Karpas-422 (cell line): ENCODE data around the gene TRIM71. TPM values are rescaled to one million over a fixed set of nuclear protein-coding genes. Genes with fewer than 3 reads are reported as not detected.

ENCODE experiments used
- DNase-seq: peaks from one replicate; pipeline ENCODE4 v3.0.0-alpha.2; 2015
- H2AFZ ChIP-seq: fragments of 200-600 bp; sonication (generic); 2 replicates; pipeline ENCODE4 v1.6.1; 2014; ENCODE audit warnings: antibody characterized with exemption, low read length, mixed read lengths
- H3K27ac ChIP-seq: fragments of 200-600 bp; sonication (generic); 2 replicates; pipeline ENCODE4 v1.5.1; 2014; ENCODE audit warnings: mild to moderate bottlenecking, low read length, moderate library complexity
- H3K27me3 ChIP-seq: fragments of 200-600 bp; sonication (generic); 2 replicates; pipeline ENCODE4 v1.6.1; 2014; ENCODE audit warnings: low read length, mixed read lengths
- H3K36me3 ChIP-seq: fragments of 200-600 bp; sonication (generic); 2 replicates; pipeline ENCODE4 v1.6.1; 2014; ENCODE audit warnings: low read length, mixed read lengths; ENCODE audit not compliant: insufficient read depth
- H3K4me1 ChIP-seq: fragments of 200-600 bp; sonication (generic); 2 replicates; pipeline ENCODE4 v1.6.1; 2014; ENCODE audit warnings: mild to moderate bottlenecking, low read length, mixed read lengths
- H3K4me2 ChIP-seq: fragments of 200-600 bp; sonication (generic); 2 replicates; pipeline ENCODE4 v1.6.1; 2014; ENCODE audit warnings: low read length, low read depth, mild to moderate bottlenecking; ENCODE audit not compliant: poor library complexity, severe bottlenecking
- H3K4me3 ChIP-seq: fragments of 200-600 bp; sonication (generic); 2 replicates; pipeline ENCODE4 v1.5.1; 2014; ENCODE audit warnings: mild to moderate bottlenecking, antibody characterized with exemption, low read length, mixed read lengths
- H3K79me2 ChIP-seq: fragments of 200-600 bp; sonication (generic); 2 replicates; pipeline ENCODE4 v1.6.1; 2014; ENCODE audit warnings: mild to moderate bottlenecking, low read length, mixed read lengths
- H3K9ac ChIP-seq: fragments of 200-600 bp; sonication (generic); 2 replicates; pipeline ENCODE4 v1.6.0; 2014; ENCODE audit warnings: low read length
- H3K9me2 ChIP-seq: fragments of 200-600 bp; sonication (generic), shearing (Covaris generic); replicated peaks from 2 replicates; pipeline ENCODE4 v1.6.0; 2014; ENCODE audit warnings: mild to moderate bottlenecking, low read length, moderate library complexity; ENCODE audit not compliant: insufficient read depth
- H3K9me3 ChIP-seq: fragments of 300-700, 200-600 bp; sonication (generic); 2 replicates; pipeline ENCODE4 v1.6.1; 2014; ENCODE audit warnings: low read length, mixed read lengths
- H4K20me1 ChIP-seq: fragments of 200-600 bp; sonication (generic); 2 replicates; pipeline ENCODE4 v1.6.1; 2014; ENCODE audit warnings: mild to moderate bottlenecking, antibody characterized with exemption, low read length, low read depth; ENCODE audit not compliant: insufficient read depth
- total RNA-seq: library from RNA; depleted of rRNA; stranded (reverse); fragments of >200 nt; shearing (Covaris generic); gene quantifications from 2 replicates; pipeline ENCODE4 v1.2.3, GENCODE V29; 2014; ENCODE audit warnings: low replicate concordance

Gene TRIM71
- total RNA-seq, 1 experiment from 2014 or later: not detected

- no peak overlapping the region for H3K4me2 ChIP-seq
- H3K4me3 ChIP-seq: no peak overlapping the region
- no peak overlapping the region for H3K27ac ChIP-seq
- no peaks in the 10 kb centered on the region for H4K20me1 ChIP-seq
- no peak overlapping the region for H2AFZ ChIP-seq
- H3K27me3 ChIP-seq: no peaks in the 10 kb centered on the region
- H3K4me1 ChIP-seq: no peaks in the 10 kb centered on the region
- H3K9ac ChIP-seq: no peak overlapping the region
- no peak for DNase-seq
- H3K79me2 ChIP-seq: no peaks in the 10 kb centered on the region
- no peaks in the 10 kb centered on the region for H3K36me3 ChIP-seq
- no peaks in the 10 kb centered on the region for H3K9me2 ChIP-seq
- H3K9me3 ChIP-seq: no peaks in the 10 kb centered on the region
Measured at GRCh38 chr3:32886296-32886695, 68.5 kb downstream of the TRIM71 start.

GRCh38 chr3:32886911-32887310, 69.1 kb downstream of the TRIM71 start:
- Histone ChIP-seq H3K9me2 (no peaks in the 10 kb centered on the region), H3K79me2 (no peaks in the 10 kb centered on the region), H3K9ac (no peak overlapping the region), H3K4me3 (no peak overlapping the region), H3K4me2 (no peak overlapping the region), H3K36me3 (no peaks in the 10 kb centered on the region), H3K4me1 (no peaks in the 10 kb centered on the region), H3K27ac (no peak overlapping the region), H4K20me1 (no peaks in the 10 kb centered on the region), H3K9me3 (no peaks in the 10 kb centered on the region), H2AFZ (no peak overlapping the region), H3K27me3 (no peaks in the 10 kb centered on the region)
- no peak for DNase-seq

- no peak for DNase-seq
- H3K9ac ChIP-seq: no peak overlapping the region
- no peaks in the 10 kb centered on the region for H4K20me1 ChIP-seq
- H2AFZ ChIP-seq: no peak overlapping the region
- H3K27me3 ChIP-seq: no peaks in the 10 kb centered on the region
- no peaks in the 10 kb centered on the region for H3K36me3 ChIP-seq
- H3K9me2 ChIP-seq: no peaks in the 10 kb centered on the region
- no peaks in the 10 kb centered on the region for H3K4me1 ChIP-seq
- no peak overlapping the region for H3K4me2 ChIP-seq
- H3K79me2 ChIP-seq: no peaks in the 10 kb centered on the region
- no peak overlapping the region for H3K27ac ChIP-seq
- H3K9me3 ChIP-seq: no peaks in the 10 kb centered on the region
- H3K4me3 ChIP-seq: no peak overlapping the region
Measured at GRCh38 chr3:32888739-32889138, 70.9 kb downstream of the TRIM71 start.

- H2AFZ ChIP-seq: no peak overlapping the region
- DNase-seq: no peak
- H3K4me3 ChIP-seq: no peak overlapping the region
- no peak overlapping the region for H3K4me2 ChIP-seq
- no peaks in the 10 kb centered on the region for H3K36me3 ChIP-seq
- H4K20me1 ChIP-seq: no peaks in the 10 kb centered on the region
- no peaks in the 10 kb centered on the region for H3K9me2 ChIP-seq
- no peaks in the 10 kb centered on the region for H3K27me3 ChIP-seq
- H3K4me1 ChIP-seq: no peaks in the 10 kb centered on the region
- H3K9ac ChIP-seq: no peak overlapping the region
- H3K9me3 ChIP-seq: no peaks in the 10 kb centered on the region
- no peak overlapping the region for H3K27ac ChIP-seq
- no peaks in the 10 kb centered on the region for H3K79me2 ChIP-seq
Measured at GRCh38 chr3:32890420-32891276, 72.9 kb downstream of the TRIM71 start.

- H3K36me3 ChIP-seq: no peaks in the 10 kb centered on the region
- no peaks in the 10 kb centered on the region for H3K79me2 ChIP-seq
- no peak for DNase-seq
- no peaks in the 10 kb centered on the region for H3K27me3 ChIP-seq
- H3K9ac ChIP-seq: no peak overlapping the region
- H3K9me2 ChIP-seq: no peaks in the 10 kb centered on the region
- no peak overlapping the region for H3K4me2 ChIP-seq
- no peak overlapping the region for H3K4me3 ChIP-seq
- H3K9me3 ChIP-seq: no peaks in the 10 kb centered on the region
- no peaks in the 10 kb centered on the region for H4K20me1 ChIP-seq
- H3K4me1 ChIP-seq: no peaks in the 10 kb centered on the region
- no peak overlapping the region for H3K27ac ChIP-seq
- H2AFZ ChIP-seq: no peak overlapping the region
Measured at GRCh38 chr3:32891365-32891764, 73.6 kb downstream of the TRIM71 start.

GRCh38 chr3:32892625-32893598, 75.1 kb downstream of the TRIM71 start:
- Histone ChIP-seq H3K9me3 (no peaks in the 10 kb centered on the region), H3K4me3 (no peak overlapping the region), H3K9me2 (no peaks in the 10 kb centered on the region), H3K27me3 (no peaks in the 10 kb centered on the region), H3K79me2 (no peaks in the 10 kb centered on the region), H3K4me2 (no peak overlapping the region), H3K4me1 (no peaks in the 10 kb centered on the region), H3K36me3 (no peaks in the 10 kb centered on the region), H2AFZ (no peak overlapping the region), H3K27ac (no peak overlapping the region), H3K9ac (no peak overlapping the region), H4K20me1 (no peaks in the 10 kb centered on the region)
- no peak for DNase-seq

- H4K20me1 ChIP-seq: no peaks in the 10 kb centered on the region
- no peaks in the 10 kb centered on the region for H3K27me3 ChIP-seq
- H3K4me1 ChIP-seq: no peaks in the 10 kb centered on the region
- no peak overlapping the region for H3K27ac ChIP-seq
- no peaks in the 10 kb centered on the region for H3K9me3 ChIP-seq
- H3K36me3 ChIP-seq: no peaks in the 10 kb centered on the region
- no peaks in the 10 kb centered on the region for H3K9me2 ChIP-seq
- H3K4me3 ChIP-seq: no peak overlapping the region
- no peaks in the 10 kb centered on the region for H3K79me2 ChIP-seq
- H3K4me2 ChIP-seq: no peak overlapping the region
- no peak overlapping the region for H3K9ac ChIP-seq
- no peak for DNase-seq
- H2AFZ ChIP-seq: no peak overlapping the region
Measured at GRCh38 chr3:32894977-32895376, 77.2 kb downstream of the TRIM71 start.

GRCh38 chr3:32895701-32896100, 77.9 kb downstream of the TRIM71 start:
- no peak overlapping the region for H3K4me3 ChIP-seq
- no peak overlapping the region for H3K4me2 ChIP-seq
- no peaks in the 10 kb centered on the region for H3K27me3 ChIP-seq
- no peaks in the 10 kb centered on the region for H3K9me3 ChIP-seq
- DNase-seq: no peak
- H3K4me1 ChIP-seq: no peaks in the 10 kb centered on the region
- H3K79me2 ChIP-seq: no peaks in the 10 kb centered on the region
- H3K9ac ChIP-seq: no peak overlapping the region
- H3K9me2 ChIP-seq: no peaks in the 10 kb centered on the region
- no peaks in the 10 kb centered on the region for H3K36me3 ChIP-seq
- H4K20me1 ChIP-seq: no peaks in the 10 kb centered on the region
- no peak overlapping the region for H3K27ac ChIP-seq
- H2AFZ ChIP-seq: no peak overlapping the region
